HepG2 (cell line): Measurements from ENCODE around the gene ZFYVE27. TPM values are rescaled to one million over a fixed set of nuclear protein-coding genes. Genes with fewer than 3 reads are reported as not detected.
A peak's percentile ranks its signal among the peaks of the same experiment; 100 is the strongest.

Experiments used
- ERF ChIP-seq: IDR thresholded peaks from 2 replicates; pipeline ENCODE4 v1.6.1; 2018; ENCODE audit warnings: missing biosample characterization, missing genetic modification reagents
- REL ChIP-seq: sonication (generic); formaldehyde crosslinking; conservative IDR thresholded peaks from 2 replicates; pipeline ENCODE4 v1.8.0; 2022; ENCODE audit warnings: mild to moderate bottlenecking, missing genetic modification reagents, moderate library complexity
- SALL1 ChIP-seq: sonication (generic); formaldehyde crosslinking; IDR thresholded peaks from 2 replicates; pipeline ENCODE4 v1.8.0; 2022; ENCODE audit warnings: mild to moderate bottlenecking, missing genetic modification reagents
- SP140L ChIP-seq: sonication (generic); formaldehyde crosslinking; IDR thresholded peaks from 2 replicates; pipeline ENCODE4 v1.4.0; 2020; ENCODE audit warnings: missing genetic modification reagents, borderline replicate concordance
- SRY ChIP-seq: sonication (generic); formaldehyde crosslinking; IDR thresholded peaks from 2 replicates; pipeline ENCODE4 v1.8.0; 2022; ENCODE audit warnings: mild to moderate bottlenecking, missing genetic modification reagents
- TAF15 ChIP-seq: fragments of 200-400 bp; formaldehyde crosslinking; IDR thresholded peaks from one replicate; pipeline ENCODE4 v1.6.1; 2018; ENCODE audit warnings: mild to moderate bottlenecking, low read depth, low read length; ENCODE audit not compliant: poor library complexity, severe bottlenecking
- TBP ChIP-seq: sonication (generic); formaldehyde crosslinking; IDR thresholded peaks from 2 replicates; pipeline ENCODE4 v1.5.0; 2020; ENCODE audit warnings: missing genetic modification reagents
- ZNF510 ChIP-seq: sonication (generic); formaldehyde crosslinking; IDR thresholded peaks from 2 replicates; pipeline ENCODE4 v1.4.0; 2020; ENCODE audit warnings: low read depth, mild to moderate bottlenecking, missing genetic modification reagents
- ZNF550 ChIP-seq: sonication (generic); formaldehyde crosslinking; IDR thresholded peaks from 2 replicates; pipeline ENCODE4 v1.4.0; 2020; ENCODE audit warnings: mild to moderate bottlenecking, missing genetic modification reagents, borderline replicate concordance
- ZNF703 ChIP-seq: sonication (generic); formaldehyde crosslinking; IDR thresholded peaks from 2 replicates; pipeline ENCODE4 v1.5.1; 2020; ENCODE audit warnings: missing genetic modification reagents, mild to moderate bottlenecking, moderate library complexity, borderline replicate concordance
- polyA plus RNA-seq, 8 experiments: library from polyadenylated mRNA; depleted of rRNA in 3 of 8; stranded (reverse) in 7 of 8; unstranded in 1 of 8; fragments of >200 nt; fragmentation: Illumina TruSeq in 4 of 8; extraction: Trizol in 4 of 8; gene quantifications; 2 replicates each; pipeline versions ENCODE4 v1.2.1 to v1.2.3, GENCODE V29; 2011 to 2016; ENCODE audit warnings: low read depth in 4 of 8, missing spikeins in 1 of 8, mixed read lengths in 1 of 8; ENCODE audit not compliant: insufficient read depth in 1 of 8
- total RNA-seq, 5 experiments: library from RNA; depleted of rRNA; stranded (reverse); fragments of >200 nt; fragmentation: Illumina TruSeq; extraction: Trizol; gene quantifications; 2 replicates each; pipeline ENCODE4 v1.2.3, GENCODE V29; 2016; ENCODE audit warnings: low read depth in 1 of 5
- TF ChIP-seq, protein P1 (sequence below): sonication (generic); formaldehyde crosslinking; IDR thresholded peaks from 2 replicates; pipeline ENCODE4 v1.4.0; 2020; ENCODE audit warnings: missing genetic modification reagents, low read depth, mild to moderate bottlenecking, borderline replicate concordance
- TF ChIP-seq, protein P2 (sequence below): sonication (generic); formaldehyde crosslinking; IDR thresholded peaks from 2 replicates; pipeline ENCODE4 v1.5.0; 2020; ENCODE audit warnings: missing genetic modification reagents
- TF ChIP-seq, protein P3 (sequence below): IDR thresholded peaks from 2 replicates; pipeline ENCODE4 v1.6.1; 2016; ENCODE audit warnings: mild to moderate bottlenecking
- TF ChIP-seq, protein P4 (sequence below): sonication (generic); formaldehyde crosslinking; conservative IDR thresholded peaks from 2 replicates; pipeline ENCODE4 v1.4.0; 2020; ENCODE audit warnings: mild to moderate bottlenecking, missing genetic modification reagents, moderate library complexity
- TF ChIP-seq, protein P5 (sequence below): sonication (generic); formaldehyde crosslinking; IDR thresholded peaks from 2 replicates; pipeline ENCODE4 v1.5.0; 2020; ENCODE audit warnings: missing genetic modification reagents

The ZFYVE27 gene
- total and polyA plus RNA-seq, 2 of the 13 experiments (the other 11 are each of a cell fraction or from before 2014, with no cell fraction given): 19.7 to 20.5 TPM

DNA sequence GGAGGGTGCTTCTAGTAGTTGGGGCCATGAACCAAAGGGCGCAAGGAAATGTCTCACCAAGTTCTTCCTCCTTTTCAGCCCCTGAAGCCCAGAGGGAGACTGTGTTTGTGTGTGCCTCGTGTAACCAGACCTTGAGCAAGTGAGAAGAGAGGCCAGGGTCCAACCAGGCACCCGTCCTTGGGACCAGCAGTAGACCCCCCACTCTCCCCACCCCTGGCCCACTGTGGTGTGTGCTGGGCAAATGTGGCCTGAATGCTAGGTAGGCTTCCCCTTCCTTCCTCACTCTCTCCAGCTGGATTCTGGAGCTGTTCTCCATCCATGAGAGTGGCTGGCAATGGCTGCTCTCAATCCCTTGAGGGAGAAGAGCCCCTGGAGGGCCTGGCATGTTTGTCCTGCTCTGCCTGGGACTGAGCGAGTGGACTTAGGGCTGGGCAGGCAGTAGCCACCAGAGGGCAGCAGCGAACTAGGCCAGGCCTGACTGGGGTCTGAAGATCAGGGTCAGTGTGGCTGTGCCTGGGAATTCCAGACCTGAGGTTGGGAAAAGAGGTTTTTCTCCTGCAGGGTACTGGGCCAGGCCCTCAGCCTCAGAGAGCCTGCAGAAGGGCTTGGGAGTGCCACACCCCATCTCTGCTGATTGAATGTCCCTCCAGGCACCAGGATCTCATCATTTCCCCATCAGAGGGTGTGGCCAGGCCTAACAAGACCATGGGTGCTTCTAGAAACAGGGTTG is 22.4 kb downstream of the ZFYVE27 start (continued):
- TF ChIP-seq, protein P1, sequence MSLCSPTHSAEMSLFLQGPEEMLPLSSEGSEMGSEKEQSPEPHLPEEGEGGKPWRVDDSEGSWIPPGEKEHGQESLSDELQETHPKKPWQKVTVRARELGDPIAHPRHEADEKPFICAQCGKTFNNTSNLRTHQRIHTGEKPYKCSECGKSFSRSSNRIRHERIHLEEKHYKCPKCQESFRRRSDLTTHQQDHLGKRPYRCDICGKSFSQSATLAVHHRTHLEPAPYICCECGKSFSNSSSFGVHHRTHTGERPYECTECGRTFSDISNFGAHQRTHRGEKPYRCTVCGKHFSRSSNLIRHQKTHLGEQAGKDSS (CRISPR knock-in tag): peak; percentile 66; the same call in 1 of the 2 replicates
- TF ChIP-seq ZNF703 (CRISPR knock-in tag) (no peak), TAF15 (no peak), SALL1 (peak; percentile 80), ZNF510 (CRISPR knock-in tag) (no peak), ERF (CRISPR knock-in tag) (peak; percentile 52; the same call in 1 of the 2 replicates), SRY (CRISPR knock-in tag) (no peak), TBP (CRISPR knock-in tag) (no peak), REL (no peak), SP140L (CRISPR knock-in tag) (no peak), ZNF550 (CRISPR knock-in tag) (no peak)
- TF ChIP-seq, protein P2, sequence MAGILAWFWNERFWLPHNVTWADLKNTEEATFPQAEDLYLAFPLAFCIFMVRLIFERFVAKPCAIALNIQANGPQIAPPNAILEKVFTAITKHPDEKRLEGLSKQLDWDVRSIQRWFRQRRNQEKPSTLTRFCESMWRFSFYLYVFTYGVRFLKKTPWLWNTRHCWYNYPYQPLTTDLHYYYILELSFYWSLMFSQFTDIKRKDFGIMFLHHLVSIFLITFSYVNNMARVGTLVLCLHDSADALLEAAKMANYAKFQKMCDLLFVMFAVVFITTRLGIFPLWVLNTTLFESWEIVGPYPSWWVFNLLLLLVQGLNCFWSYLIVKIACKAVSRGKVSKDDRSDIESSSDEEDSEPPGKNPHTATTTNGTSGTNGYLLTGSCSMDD (CRISPR knock-in tag): no peak
- TF ChIP-seq, protein P3, sequence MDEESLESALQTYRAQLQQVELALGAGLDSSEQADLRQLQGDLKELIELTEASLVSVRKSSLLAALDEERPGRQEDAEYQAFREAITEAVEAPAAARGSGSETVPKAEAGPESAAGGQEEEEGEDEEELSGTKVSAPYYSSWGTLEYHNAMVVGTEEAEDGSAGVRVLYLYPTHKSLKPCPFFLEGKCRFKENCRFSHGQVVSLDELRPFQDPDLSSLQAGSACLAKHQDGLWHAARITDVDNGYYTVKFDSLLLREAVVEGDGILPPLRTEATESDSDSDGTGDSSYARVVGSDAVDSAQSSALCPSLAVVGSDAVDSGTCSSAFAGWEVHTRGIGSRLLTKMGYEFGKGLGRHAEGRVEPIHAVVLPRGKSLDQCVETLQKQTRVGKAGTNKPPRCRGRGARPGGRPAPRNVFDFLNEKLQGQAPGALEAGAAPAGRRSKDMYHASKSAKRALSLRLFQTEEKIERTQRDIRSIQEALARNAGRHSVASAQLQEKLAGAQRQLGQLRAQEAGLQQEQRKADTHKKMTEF (CRISPR knock-in tag): no peak
- TF ChIP-seq, protein P4, sequence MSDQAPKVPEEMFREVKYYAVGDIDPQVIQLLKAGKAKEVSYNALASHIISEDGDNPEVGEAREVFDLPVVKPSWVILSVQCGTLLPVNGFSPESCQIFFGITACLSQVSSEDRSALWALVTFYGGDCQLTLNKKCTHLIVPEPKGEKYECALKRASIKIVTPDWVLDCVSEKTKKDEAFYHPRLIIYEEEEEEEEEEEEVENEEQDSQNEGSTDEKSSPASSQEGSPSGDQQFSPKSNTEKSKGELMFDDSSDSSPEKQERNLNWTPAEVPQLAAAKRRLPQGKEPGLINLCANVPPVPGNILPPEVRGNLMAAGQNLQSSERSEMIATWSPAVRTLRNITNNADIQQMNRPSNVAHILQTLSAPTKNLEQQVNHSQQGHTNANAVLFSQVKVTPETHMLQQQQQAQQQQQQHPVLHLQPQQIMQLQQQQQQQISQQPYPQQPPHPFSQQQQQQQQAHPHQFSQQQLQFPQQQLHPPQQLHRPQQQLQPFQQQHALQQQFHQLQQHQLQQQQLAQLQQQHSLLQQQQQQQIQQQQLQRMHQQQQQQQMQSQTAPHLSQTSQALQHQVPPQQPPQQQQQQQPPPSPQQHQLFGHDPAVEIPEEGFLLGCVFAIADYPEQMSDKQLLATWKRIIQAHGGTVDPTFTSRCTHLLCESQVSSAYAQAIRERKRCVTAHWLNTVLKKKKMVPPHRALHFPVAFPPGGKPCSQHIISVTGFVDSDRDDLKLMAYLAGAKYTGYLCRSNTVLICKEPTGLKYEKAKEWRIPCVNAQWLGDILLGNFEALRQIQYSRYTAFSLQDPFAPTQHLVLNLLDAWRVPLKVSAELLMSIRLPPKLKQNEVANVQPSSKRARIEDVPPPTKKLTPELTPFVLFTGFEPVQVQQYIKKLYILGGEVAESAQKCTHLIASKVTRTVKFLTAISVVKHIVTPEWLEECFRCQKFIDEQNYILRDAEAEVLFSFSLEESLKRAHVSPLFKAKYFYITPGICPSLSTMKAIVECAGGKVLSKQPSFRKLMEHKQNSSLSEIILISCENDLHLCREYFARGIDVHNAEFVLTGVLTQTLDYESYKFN: peak; percentile 36; the same call in 1 of the 2 replicates
- TF ChIP-seq, protein P5, sequence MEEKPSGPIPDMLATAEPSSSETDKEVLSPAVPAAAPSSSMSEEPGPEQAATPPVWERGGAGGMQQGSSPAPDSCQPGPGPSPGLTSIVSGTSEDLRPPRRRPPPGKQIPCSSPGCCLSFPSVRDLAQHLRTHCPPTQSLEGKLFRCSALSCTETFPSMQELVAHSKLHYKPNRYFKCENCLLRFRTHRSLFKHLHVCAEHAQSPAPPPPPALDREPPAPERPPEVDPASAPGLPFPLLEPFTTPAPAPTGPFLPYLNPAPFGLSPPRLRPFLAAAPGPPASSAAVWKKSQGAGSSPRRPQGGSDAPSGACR (CRISPR knock-in tag): no peak; the same call in 1 of the 2 replicates
